ENCODE data around the gene CD22. TPM values are rescaled to one million over a fixed set of nuclear protein-coding genes. Genes with fewer than 3 reads are reported as not detected.

The CD22 gene
- total RNA-seq, 1 experiment from 2014 or later: not detected

- Histone ChIP-seq H3K9me3 (ENCODE audit: control insufficient read depth, low read depth, low read length) (no peaks in the 10 kb centered on the region), H3K23me2 (ENCODE audit: insufficient read length, low read depth, low read length, poor library complexity, severe bottlenecking) (no peaks in the 10 kb centered on the region), H2AK5ac (ENCODE audit: insufficient read length, low read length) (no peak overlapping the region), H2AFZ (ENCODE audit: low read length) (no peak overlapping the region), H3K4me1 (ENCODE audit: insufficient read depth, low read length) (no peaks in the 10 kb centered on the region), H4K8ac (replicated peaks; ENCODE audit: insufficient read length, low read depth, low read length) (no peak overlapping the region), H3K56ac (ENCODE audit: insufficient read length, low read depth, low read length) (no peak overlapping the region), H2BK12ac (ENCODE audit: insufficient read length, low read depth, low read length) (no peak overlapping the region), H3K14ac (ENCODE audit: insufficient read depth, low read length) (no peak overlapping the region), H2BK15ac (ENCODE audit: low read depth, low read length) (no peak overlapping the region), H4K20me1 (ENCODE audit: control insufficient read depth, insufficient read depth, insufficient read length) (no peaks in the 10 kb centered on the region), H2BK20ac (ENCODE audit: low read depth, low read length, poor library complexity, severe bottlenecking) (no peak overlapping the region), H3K79me1 (ENCODE audit: insufficient read depth, low read depth, low read length, poor library complexity, severe bottlenecking) (no peaks in the 10 kb centered on the region), H3T11ph (ENCODE audit: low read length) (no peak overlapping the region), H3K23ac (ENCODE audit: insufficient read length, low read depth, low read length) (no peak overlapping the region), H3K27ac (ENCODE audit: insufficient read length, low read depth, low read length) (no peak overlapping the region), H4K5ac (ENCODE audit: insufficient read length, low read depth, low read length) (no peak overlapping the region), H3K4me2 (ENCODE audit: insufficient read depth, insufficient read length, low read length) (no peak overlapping the region), H3K27me3 (ENCODE audit: insufficient read depth, low read length) (no peaks in the 10 kb centered on the region), H2BK120ac (ENCODE audit: low read depth, low read length, poor library complexity, severe bottlenecking) (no peak overlapping the region), H3K9ac (ENCODE audit: extremely low read depth, insufficient read length, low read length) (no peak overlapping the region), H4K91ac (ENCODE audit: insufficient read length, low read depth, low read length) (no peak overlapping the region), H3K79me2 (ENCODE audit: insufficient read depth, low read length) (no peaks in the 10 kb centered on the region), H2BK5ac (ENCODE audit: insufficient read length, low read length) (no peak overlapping the region), H3K18ac (ENCODE audit: insufficient read length, low read depth, low read length) (no peak overlapping the region), H3K4ac (ENCODE audit: low read depth, low read length) (no peak overlapping the region)
- H3K9me3 Mint-ChIP-seq: no peaks in the 10 kb centered on the region
- peak; percentile 6 for DNase-seq
- H3K27me3 Mint-ChIP-seq (ENCODE audit: low read depth): peaks cover 46% of the 10 kb centered on the region
- H3K4me3 Mint-ChIP-seq: no peak overlapping the region
- no CpG with 5 or more reads among the region's 11 CpGs for WGBS (ENCODE audit: extremely low coverage, insufficient read length, low lambda C conversion rate)
- TF ChIP-seq CTCF (conservative IDR thresholded peaks at IDR 0.05): no peak
- no peaks in the 10 kb centered on the region for H3K36me3 Mint-ChIP-seq (ENCODE audit: insufficient read depth in 1 of 3, low read depth in 3 of 3)
- H3K4me1 Mint-ChIP-seq: peaks cover 7 to 21% of the 10 kb centered on the region in 2 experiments
- no peak overlapping the region; a peak in 1 of 7 replicates for H3K27ac Mint-ChIP-seq
Observed at GRCh38 chr19:35345671-35346111, 16.7 kb downstream of the CD22 start.

Measured in H9 (cell line).